GM04504 (cell line): ENCODE results near the gene PILRB.
"Not testable (repeated sequence)": the region's sequence is repeated elsewhere in the genome, so short reads cannot be mapped to it uniquely, and the experiment has no call there.

Experiments used
- DNase-seq: peaks from one replicate; pipeline ENCODE4 v3.0.0-alpha.2; 2012; ENCODE audit warnings: low read depth

The PILRB gene

GRCh38 chr7:100378114-100378755 lies 20.3 kb downstream of the PILRB start:
- peak; percentile 38 for DNase-seq

GRCh38 chr7:100380196-100380595 lies 22.3 kb downstream of the PILRB start:
- no peak for DNase-seq

DNA sequence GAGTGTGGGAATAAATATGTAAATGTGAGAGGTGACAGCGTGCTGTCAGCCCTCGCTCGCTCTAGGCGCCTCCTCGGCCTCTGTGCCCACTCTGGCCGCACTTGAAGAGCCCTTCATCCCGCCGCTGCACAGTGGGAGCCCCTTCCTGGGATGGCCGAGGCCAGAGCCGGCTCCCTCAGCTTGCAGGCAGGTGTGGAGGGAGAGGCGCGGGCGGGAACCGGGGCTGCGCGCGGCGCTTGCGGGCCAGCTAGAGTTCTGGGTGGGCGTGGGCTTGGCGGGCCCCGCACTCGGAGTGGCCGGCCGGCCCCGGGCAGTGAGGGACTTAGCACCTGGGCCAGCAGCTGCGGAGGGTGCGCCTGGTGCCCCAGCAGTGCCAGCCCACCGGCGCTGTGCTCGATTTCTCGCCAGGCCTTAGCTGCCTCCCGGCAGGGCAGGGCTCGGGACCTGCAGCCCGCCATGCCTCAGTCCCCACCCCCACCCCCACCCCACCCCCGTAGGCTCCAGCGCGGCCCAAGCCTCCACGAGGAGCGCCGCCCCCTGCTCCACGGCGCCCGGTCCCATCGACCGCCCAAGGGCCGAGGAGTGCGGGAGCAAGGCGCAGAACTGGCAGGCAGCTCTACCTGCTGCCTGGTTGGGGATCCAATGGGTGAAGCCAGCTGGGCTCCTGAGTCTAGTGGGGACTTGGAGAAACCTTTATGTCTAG lies 23.8 kb downstream of the PILRB start:
- DNase-seq = not testable (repeated sequence)

- not testable (repeated sequence) for DNase-seq
Measured at GRCh38 chr7:100382234-100382853, 24.4 kb downstream of the PILRB start.

- no peak for DNase-seq
Measured at GRCh38 chr7:100384628-100385294, 26.8 kb downstream of the PILRB start.

DNA sequence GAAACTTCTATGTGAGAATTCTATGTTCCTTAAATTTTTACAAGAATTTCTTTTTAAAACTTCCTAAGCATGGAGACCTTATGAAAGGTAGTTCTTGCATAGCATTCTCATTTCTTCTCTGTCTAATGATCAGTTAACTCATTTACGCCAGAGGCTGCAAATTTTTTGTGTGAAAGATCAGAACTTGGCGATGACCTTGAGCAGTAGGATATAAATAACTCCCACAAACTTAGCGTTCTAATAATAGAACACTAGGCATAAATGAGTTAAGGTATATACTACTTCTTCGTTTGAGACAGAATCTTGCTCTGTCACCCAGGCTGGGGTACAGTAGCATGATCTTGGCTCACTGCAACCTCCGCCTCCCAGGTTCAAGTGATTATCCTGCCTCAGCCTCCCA lies 29.0 kb downstream of the PILRB start:
- DNase-seq = no peak

DNA sequence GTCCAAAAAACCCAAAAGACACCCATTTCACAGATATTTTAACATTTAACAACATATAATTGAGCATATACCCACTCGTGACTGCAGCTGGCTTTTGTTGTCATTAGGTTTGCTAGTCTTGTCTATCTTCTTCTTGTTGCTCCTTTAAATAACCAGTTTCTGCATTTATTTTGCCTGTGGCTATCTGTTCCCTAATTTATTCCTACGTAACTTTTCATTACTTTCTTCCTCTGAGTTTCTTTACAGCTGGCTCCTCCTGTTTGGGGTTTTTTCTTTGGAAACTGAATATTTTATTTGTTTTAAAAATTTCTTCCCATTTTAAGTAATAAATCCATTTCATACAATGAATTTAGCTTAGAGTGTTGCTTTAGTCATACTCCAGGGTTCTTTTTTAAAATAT lies 29.8 kb downstream of the PILRB start:
- no peak for DNase-seq

GRCh38 chr7:100389437-100390088 lies 31.6 kb downstream of the PILRB start:
- DNase-seq = no peak

DNA sequence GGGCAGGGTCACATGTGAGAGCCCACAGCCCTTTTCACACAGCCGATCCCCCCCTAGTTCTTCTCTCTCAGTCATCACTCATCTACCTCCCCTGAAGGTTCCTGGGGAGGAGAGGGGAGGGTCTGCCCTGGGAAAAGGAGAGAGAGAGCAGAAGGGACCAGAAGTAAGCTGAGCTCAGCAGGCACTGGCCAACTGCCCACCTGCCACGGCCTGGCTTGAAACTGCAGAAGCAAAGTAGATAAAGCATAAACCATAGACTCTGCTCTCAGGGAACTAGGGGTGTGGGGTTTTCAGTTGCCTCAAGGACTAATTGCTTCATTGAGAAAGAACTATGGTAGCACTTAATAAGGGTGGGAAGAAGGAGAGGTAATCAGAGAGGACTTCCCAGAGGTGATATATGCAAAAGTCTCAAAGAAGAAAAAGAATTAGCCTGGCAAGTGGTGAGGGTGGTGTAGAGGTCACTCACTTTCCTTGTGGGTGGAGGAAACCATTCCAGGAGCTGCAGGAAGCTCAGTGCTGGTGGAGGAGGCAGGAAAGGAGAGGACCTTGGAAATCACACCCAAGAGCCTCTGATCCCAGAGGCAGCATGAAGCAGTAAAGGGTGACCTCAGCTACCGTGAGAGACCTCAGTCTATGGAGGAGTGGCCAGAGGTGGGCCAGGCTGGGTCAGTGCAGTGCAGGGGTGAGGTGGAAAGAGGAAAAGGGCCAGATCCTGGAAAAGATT lies 32.5 kb downstream of the PILRB start:
- DNase-seq = no peak

- DNase-seq = no peak
Measured at GRCh38 chr7:100393233-100393905, 35.5 kb downstream of the PILRB start.

GRCh38 chr7:100394077-100394476 lies 36.2 kb downstream of the PILRB start:
- no peak for DNase-seq

GRCh38 chr7:100396421-100396982 lies 38.6 kb downstream of the PILRB start:
- no peak for DNase-seq

- DNase-seq = no peak
Measured at GRCh38 chr7:100397315-100398081, 39.6 kb downstream of the PILRB start.

- DNase-seq = no peak
Measured at GRCh38 chr7:100398239-100398638, 40.3 kb downstream of the PILRB start.

DNA sequence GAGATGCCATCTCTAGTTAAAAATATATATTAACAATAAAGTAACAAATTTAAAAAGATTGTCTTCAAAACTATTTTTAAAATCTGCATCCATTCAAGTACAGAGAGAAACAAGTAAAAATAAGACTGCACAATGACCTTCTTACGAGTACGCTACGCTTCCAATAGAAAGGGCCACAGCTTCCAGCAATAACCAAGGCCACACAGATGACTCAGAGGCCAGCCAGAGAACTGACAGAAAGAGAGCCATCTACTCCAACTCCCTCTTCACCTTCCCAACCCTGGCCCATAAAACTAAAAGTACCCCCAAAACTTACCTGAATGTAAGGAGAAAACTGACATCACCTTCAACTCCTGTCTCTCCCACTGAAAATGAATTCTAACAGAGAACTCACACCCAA lies 42.1 kb downstream of the PILRB start:
- no peak for DNase-seq

GRCh38 chr7:100400656-100401055 lies 42.7 kb downstream of the PILRB start:
- no peak for DNase-seq

- no peak for DNase-seq
Measured at GRCh38 chr7:100401811-100402210, 43.9 kb downstream of the PILRB start.

GRCh38 chr7:100402241-100402640 lies 44.3 kb downstream of the PILRB start:
- DNase-seq = no peak

GRCh38 chr7:100406767-100407166 lies 48.9 kb downstream of the PILRB start:
- DNase-seq = no peak
